Subcutaneous adipose tissue (tissue), 4 donors: ENCODE results near the gene CIROP. TPM values are rescaled to one million over a fixed set of nuclear protein-coding genes. Genes with fewer than 3 reads are reported as not detected.

ENCODE experiments used
- CTCF ChIP-seq: fragments of 450-650 bp; IDR thresholded peaks from one replicate; pipeline ENCODE4 v1.5.1; 2016; ENCODE audit warnings: low read depth, mild to moderate bottlenecking, control low read depth, antibody characterized with exemption, moderate library complexity
- total RNA-seq, 4 donors: library from RNA; depleted of rRNA; stranded (reverse); fragments of >200 nt; gene quantifications; one replicate each; pipeline ENCODE4 v1.1.0, GENCODE V29; 2016

Gene CIROP
- total RNA-seq, 4 donors from 2014 or later: not detected

DNA sequence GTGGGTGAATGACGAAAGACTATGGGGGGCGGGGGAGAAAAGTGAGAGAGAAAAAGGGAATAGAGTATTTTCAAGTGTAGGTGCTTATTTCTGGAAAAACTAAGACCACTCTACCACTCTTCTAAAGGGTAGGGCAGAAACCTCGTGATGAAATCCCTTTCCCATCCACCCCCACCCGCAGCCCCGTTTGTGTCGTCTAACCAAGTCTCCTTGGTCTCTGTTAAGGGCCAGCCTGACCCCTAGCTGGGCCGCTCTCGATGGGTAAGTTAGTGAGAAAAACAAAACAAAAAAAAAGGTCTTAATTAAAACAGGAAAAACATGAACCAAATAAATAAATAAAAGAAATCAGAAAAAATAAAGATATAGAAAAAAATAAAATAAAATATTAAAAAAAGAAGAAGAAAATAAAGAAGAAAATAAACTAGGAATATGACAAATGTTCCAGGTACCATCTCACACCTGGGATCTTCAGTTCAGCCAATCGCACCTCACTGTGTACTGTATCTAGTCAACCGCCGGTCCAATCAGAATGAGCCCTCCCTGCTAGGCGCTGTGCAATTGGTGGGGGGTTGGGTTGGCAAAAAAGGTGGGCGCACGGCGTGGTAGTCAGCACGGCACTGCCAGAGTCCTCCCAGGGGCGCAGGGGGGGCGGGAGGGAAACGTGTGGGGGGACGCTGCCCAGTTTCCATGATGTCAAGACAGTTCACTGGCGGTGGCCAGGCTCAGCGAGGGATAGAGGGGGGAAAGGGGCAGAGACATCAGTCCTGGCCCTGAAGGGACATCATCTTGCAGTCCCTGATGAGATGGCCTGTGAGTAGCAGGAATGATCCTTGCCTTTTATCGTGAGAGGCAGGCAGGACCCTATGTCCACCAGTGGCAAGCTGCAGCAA lies 37.7 kb downstream of the CIROP start:
- TF ChIP-seq CTCF: no peak

DNA sequence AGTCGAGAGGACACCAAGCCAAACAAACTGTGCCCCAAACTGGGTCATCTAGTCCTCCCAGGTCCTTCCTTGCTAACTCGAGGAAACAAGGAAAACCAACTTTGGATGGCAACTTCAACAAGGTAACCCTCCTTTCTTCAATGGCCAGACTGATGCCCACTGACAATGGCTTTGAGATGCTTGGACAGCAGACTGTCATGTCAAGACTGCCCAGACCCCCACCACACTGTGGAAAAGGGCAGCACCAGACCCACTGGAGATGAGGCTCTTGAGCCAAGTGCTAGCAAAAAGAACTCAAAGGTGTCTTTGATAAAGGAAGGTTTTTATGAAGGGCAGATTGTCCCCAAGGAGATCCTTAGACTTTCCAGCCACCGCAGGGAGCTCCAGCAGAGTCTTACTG lies 38.4 kb downstream of the CIROP start:
- TF ChIP-seq CTCF: no peak

DNA sequence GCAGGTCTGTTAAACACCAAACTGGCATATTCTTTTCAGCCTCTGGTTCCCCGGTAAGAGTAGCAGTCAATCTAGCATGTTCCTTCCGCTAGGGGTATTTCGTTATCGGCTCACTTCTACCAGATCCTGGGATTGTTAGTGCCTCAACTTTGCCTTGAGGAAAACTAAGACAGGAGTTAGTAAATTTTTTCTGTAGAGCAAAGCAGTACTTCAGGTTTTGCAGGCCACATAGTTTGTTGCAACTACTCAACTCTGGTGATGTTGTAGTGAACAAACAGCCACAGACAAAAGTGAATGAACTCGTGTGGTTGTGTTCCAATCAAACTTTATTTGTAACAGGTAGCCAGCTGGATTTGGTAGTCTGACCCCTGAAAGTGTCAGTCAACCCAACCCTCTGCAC lies 41.2 kb downstream of the CIROP start:
- TF ChIP-seq CTCF: no peak

- TF ChIP-seq CTCF: no peak
Observed at GRCh38 chr14:23062002-23062401, 42.8 kb downstream of the CIROP start.

DNA sequence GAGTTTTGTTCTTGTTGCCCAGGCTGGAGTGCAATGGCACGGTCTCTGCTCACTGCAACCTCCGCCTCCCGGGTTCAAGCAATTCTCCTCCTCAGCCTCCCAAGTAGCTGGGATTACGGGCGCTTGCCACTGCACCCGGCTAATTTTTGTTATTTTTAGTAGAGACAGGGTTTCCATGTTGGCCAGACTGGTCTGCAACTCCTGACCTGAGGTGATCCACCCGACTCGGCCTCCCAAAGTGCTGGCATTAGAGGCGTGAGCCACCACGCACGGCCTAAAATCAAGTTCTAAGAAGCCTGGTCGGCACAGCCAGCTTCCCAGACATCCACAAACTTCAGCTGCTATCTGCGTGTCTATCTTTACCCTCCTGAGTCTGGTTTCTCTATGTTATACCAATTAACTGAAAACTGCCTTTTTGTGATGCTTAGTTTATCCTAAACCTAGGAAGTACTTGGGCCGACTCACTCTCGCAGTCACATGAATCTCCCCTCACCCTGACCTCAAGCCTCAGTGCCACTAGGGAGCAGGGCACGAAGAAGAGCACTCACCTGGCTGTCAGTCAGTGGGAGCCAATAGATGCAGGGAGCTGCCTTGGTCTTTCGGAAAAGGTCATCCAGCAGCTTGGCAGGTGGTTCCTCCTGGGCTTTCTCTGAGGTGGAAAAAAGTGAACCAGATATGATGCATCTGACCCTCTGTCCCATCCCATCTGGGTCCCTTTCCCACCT lies 44.1 kb downstream of the CIROP start:
- TF ChIP-seq CTCF: no peak

- TF ChIP-seq CTCF: no peak
Observed at GRCh38 chr14:23058654-23059504, 45.9 kb downstream of the CIROP start.
